Brain microvascular endothelial cell (primary cell): ENCODE data around the gene VSIG10L.

Source experiments
- DNase-seq: peaks from one replicate; pipeline ENCODE4 v3.0.0-alpha.2; 2020
- H3K27ac ChIP-seq: fragments of 250-450 bp; sonication (Bioruptor Pico); 2 replicates; pipeline ENCODE4 v1.5.1; 2020; ENCODE audit warnings: mild to moderate bottlenecking, moderate library complexity
- H3K27me3 ChIP-seq: fragments of 250-450 bp; sonication (Bioruptor Pico); replicated peaks from 2 replicates; pipeline ENCODE4 v1.5.1; 2020; ENCODE audit warnings: mild to moderate bottlenecking
- H3K36me3 ChIP-seq: fragments of 250-450 bp; sonication (Bioruptor Pico); replicated peaks from 2 replicates; pipeline ENCODE4 v1.5.1; 2020; ENCODE audit warnings: mild to moderate bottlenecking
- H3K4me3 ChIP-seq: 2 replicates; pipeline ENCODE4 v1.5.1; 2011; ENCODE audit warnings: low read depth, mild to moderate bottlenecking, control low read depth, low read length, moderate library complexity
- in situ Hi-C: cut with HindIII; loops from 2 replicates; pipeline ENCODE4 v1.10.0; 2017; ENCODE audit warnings: low sequenced_read_pairs, low pct_ligation_motif_present
- TF ChIP-seq, protein P1 (sequence below): IDR thresholded peaks from 2 replicates; pipeline ENCODE4 v1.5.1; 2011; ENCODE audit warnings: low read depth, mild to moderate bottlenecking, moderate library complexity, low read length, control low read depth, inconsistent platforms; ENCODE audit errors: missing control alignments

Gene VSIG10L

DNA sequence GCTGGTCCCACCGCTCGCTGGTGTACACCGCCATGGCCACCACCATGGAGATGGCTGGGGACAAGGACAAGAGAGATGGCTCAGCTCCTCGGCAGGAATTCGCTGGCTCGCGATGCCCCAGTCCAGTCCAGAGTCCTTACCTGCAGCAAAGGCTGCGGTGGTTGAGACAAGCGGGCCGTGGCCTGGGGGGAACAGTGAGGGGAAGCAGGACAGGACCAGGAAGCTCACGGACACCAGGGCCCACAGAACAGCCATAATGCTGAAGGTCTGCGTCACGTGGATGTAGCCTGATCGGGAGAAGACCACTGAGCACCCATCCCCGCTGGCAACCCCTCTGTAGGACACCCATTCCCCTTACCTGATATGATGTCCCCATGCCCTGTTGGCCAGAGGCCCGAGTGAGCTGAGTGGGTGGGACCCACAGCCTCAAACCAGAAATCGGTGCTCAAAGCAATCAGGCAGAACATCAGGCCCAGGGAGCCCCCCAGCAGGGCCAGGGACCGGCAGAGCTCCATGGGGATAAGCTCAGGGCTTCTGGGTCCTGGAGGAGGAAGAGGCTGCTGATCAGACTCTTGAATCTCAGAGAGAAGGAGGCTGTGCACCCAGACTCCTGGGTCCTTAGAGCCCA lies 30.2 kb upstream of the VSIG10L start:
- no peak overlapping the region for H3K27ac ChIP-seq
- no peaks in the 10 kb centered on the region for H3K36me3 ChIP-seq
- DNase-seq: no peak
- TF ChIP-seq, protein P1, sequence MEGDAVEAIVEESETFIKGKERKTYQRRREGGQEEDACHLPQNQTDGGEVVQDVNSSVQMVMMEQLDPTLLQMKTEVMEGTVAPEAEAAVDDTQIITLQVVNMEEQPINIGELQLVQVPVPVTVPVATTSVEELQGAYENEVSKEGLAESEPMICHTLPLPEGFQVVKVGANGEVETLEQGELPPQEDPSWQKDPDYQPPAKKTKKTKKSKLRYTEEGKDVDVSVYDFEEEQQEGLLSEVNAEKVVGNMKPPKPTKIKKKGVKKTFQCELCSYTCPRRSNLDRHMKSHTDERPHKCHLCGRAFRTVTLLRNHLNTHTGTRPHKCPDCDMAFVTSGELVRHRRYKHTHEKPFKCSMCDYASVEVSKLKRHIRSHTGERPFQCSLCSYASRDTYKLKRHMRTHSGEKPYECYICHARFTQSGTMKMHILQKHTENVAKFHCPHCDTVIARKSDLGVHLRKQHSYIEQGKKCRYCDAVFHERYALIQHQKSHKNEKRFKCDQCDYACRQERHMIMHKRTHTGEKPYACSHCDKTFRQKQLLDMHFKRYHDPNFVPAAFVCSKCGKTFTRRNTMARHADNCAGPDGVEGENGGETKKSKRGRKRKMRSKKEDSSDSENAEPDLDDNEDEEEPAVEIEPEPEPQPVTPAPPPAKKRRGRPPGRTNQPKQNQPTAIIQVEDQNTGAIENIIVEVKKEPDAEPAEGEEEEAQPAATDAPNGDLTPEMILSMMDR: no peak
- H3K27me3 ChIP-seq: no peaks in the 10 kb centered on the region
- H3K4me3 ChIP-seq: no peak overlapping the region
- in situ Hi-C loops: no loop called here

DNA sequence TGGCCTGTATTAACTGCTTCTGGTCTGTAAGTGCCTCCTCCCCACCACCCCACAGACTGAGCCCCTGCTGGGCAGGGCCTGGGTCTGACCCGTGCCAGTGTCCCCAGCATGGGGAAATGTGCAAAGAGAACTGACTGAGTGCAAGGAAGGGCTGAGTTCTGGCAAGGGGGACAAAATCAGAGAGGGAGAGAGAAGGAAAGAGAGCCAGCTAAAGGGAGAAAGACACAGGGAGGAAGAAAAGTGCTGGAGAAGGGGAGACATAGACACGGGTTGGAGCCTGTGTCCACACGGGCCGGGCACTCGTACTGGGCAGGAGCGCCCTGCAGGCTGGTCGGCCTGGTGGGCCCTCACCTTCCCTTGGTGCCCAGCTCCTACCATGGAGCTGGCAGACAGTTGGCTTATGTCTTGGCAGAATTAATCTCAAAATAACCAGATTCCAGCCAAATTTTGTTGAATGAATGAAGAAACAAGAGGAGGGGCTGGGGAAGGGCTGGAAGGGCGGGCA lies 29.3 kb upstream of the VSIG10L start:
- no peak overlapping the region for H3K27ac ChIP-seq
- no peaks in the 10 kb centered on the region for H3K27me3 ChIP-seq
- H3K36me3 ChIP-seq: no peaks in the 10 kb centered on the region
- TF ChIP-seq, protein P1: no peak
- in situ Hi-C loops: no loop called here
- no peak for DNase-seq
- no peak overlapping the region for H3K4me3 ChIP-seq

DNA sequence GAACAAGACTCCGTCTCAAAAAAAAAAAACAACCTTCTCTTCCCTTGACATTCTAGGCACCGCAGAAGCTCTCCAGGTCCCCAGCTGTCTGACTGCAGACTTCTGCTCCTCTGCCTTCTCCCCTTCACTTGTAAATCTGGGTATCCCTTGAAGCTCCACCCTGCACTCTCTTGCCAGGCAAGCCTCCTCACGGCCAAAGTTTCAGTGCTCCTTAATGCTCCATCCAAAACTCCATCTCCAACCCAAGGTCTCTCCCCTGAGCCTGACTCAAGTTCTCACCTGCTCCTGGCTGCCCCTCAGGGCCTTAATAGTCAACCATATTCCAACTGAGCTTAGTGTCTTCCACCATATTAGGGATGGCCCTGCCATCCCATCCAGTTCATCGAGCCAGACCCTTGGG lies 28.3 kb upstream of the VSIG10L start:
- Histone ChIP-seq H3K4me3 (no peak overlapping the region), H3K27ac (no peak overlapping the region), H3K36me3 (no peaks in the 10 kb centered on the region), H3K27me3 (no peaks in the 10 kb centered on the region)
- in situ Hi-C loops: no loop called here
- DNase-seq: no peak
- TF ChIP-seq, protein P1: no peak

DNA sequence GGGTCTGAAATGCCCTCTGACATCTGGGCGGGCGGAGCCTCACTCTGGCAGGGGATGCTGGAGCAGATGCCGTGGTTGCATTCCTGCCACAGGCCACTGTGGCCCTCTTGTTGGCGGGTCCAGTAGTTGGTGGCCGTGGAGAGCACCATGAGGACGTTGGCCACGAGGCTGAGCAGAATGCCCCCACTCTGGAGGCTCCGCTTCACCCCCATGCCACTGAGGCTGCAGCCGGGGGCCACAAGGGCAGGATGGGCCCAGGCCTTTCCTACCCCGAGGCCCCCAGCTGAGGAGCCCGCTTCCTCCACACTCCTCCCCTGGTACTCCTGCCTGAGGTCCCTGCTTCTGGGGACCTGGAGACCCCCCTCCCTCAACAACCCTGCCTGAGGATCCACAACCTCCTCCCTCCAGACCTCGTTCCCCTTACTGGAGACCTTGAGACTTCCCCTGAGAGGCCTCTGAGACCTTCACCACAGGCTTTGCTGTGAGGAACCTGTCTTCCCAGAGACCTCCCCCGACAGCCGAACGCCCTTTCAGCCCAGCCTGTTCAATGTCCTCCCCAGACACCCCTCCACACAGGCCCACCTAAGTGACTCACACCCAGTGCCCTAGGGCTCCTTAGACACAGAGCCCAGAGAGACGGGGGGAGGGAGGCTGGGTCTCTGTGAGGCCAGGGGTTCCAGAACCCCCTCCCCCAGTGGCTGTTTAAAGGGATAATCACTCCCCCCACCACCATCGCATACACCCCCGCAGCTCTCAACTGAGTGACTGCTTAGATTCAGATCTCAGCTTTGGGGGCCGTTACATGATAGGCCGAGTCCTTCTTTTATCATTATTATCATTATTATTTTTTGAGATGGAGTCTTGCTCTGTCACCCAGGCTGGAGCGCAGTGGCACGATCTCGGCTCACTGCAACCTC lies 26.7 kb upstream of the VSIG10L start, which contains the start of gene CLDND2:
Gene CLDND2, minus strand, starts transcription at position 638 of the 917 bp plus-strand sequence. Its CDS starts 426 bp downstream, at position 212.
- H3K27me3 ChIP-seq: no peaks in the 10 kb centered on the region
- in situ Hi-C loops: no loop called here
- peak within 1 kb of the TSS; percentile 83 for H3K27ac ChIP-seq
- TF ChIP-seq, protein P1: no peak
- DNase-seq: no peak
- peak within 1 kb of the TSS; percentile 74 for H3K4me3 ChIP-seq
- H3K36me3 ChIP-seq: no peaks in the 10 kb centered on the region

DNA sequence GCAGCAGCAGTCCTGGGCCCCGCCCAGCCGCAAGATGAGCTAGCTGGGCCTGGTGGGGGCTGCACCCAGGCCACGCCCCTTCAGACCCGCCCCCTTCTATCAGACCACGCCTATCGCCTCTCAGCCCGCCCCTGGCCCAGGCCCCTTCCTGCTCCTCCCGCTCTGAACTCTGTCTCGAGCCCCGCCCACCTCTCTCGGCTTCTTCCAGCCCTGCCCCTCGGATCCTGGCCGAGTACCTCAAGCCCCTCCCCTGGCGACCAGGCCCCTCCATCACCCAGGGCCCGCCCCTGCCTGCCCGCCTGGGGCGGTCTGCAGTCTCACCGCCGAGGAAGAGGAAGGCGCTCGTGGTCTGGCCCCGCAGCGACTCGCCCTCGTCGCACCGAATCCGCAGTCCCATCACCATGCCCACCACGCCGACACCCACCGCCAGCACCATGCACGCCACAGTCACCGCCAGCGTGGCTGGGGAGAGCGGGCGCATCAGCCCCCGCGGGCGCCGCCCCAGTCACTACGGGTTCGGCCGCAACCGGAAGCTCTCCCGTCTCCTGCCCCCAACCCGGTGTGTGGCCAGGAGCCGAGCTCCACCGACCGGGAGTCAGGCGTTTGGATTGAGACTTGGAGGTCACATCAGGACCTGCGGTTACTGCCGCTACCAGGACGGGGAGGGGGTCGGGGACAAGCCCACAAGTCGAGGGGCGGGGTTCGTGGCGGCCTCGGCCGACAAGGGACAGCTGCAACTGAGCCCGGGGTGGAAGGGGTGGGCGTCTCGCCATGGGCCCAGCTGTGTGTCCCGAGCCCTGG lies 25.8 kb upstream of the VSIG10L start:
- TF ChIP-seq, protein P1: no peak
- Histone ChIP-seq H3K27me3 (no peaks in the 10 kb centered on the region), H3K36me3 (no peaks in the 10 kb centered on the region), H3K27ac (peak overlapping the region; percentile 83), H3K4me3 (peak overlapping the region; percentile 74)
- in situ Hi-C loops: no loop called here
- peak; percentile 99 for DNase-seq
